ENCODE measurements around the gene ANKRD12.

The ANKRD12 gene

DNA sequence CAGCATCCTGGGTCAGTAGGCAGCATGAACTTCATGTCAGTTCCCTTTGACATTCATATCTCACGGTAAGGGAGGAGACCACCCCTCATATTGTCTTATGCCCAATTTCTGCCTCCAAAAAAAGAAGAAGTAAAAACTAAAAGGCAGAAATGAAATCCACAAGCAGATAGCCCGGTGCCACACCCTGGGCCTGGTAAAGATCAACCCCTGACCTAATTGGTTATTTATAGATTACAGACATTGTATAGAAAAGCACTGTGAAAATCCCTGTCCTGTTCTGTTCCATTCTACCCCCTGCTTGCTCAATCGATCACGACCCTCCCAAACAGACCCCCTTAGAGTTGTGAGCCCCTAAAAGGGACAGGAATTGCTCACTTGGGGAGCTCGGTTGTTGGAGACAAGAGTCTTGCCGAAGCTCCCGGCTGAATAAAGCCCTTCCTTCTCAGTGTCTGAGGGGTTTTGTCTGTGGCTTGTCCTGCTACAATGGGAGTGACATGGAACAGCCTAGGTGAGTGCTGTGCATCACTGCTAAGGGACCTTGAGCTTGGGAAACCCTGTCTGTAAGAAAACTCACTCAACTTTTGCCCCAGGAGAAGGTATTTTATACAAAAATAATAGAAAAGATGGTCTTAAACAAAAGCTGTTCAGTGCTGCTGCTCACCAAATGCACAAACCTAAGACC, 23.0 kb upstream of the ANKRD12 start:
- H3K4me1 ChIP-seq (ENCODE audit: control insufficient read depth, low read length) = peaks cover 76% of the 10 kb centered on the region
- no peaks in the 10 kb centered on the region for H3K27me3 ChIP-seq (ENCODE audit: control insufficient read depth, low read length)
- H3K36me3 ChIP-seq (ENCODE audit: control insufficient read depth, low read length) = peaks cover 77% of the 10 kb centered on the region
- peaks cover 100% of the 10 kb centered on the region for H3K79me2 ChIP-seq (ENCODE audit: control insufficient read depth, low read length)
- H4K20me1 ChIP-seq (ENCODE audit: control insufficient read depth, insufficient read depth, low read depth, low read length) = peaks cover 16% of the 10 kb centered on the region
- H3K9me3 ChIP-seq (ENCODE audit: control insufficient read depth, insufficient read depth, low read length) = no peaks in the 10 kb centered on the region
- no peaks in the 10 kb centered on the region for H3K9me2 ChIP-seq (replicated peaks; ENCODE audit: control insufficient read depth, low read length)
- no peak overlapping the region for H3K27ac ChIP-seq (ENCODE audit: low read depth, low read length)
- peak overlapping the region; percentile 3 for H3K4me2 ChIP-seq (ENCODE audit: low read length)
- peaks cover 7% of the 10 kb centered on the region for H3F3A ChIP-seq (ENCODE audit: control insufficient read depth, insufficient read depth)
- no peak for TF ChIP-seq EZH2phosphoT487 (IDR thresholded peaks at IDR 0.05; ENCODE audit: borderline replicate concordance, low read length)
- TF ChIP-seq, protein P1, sequence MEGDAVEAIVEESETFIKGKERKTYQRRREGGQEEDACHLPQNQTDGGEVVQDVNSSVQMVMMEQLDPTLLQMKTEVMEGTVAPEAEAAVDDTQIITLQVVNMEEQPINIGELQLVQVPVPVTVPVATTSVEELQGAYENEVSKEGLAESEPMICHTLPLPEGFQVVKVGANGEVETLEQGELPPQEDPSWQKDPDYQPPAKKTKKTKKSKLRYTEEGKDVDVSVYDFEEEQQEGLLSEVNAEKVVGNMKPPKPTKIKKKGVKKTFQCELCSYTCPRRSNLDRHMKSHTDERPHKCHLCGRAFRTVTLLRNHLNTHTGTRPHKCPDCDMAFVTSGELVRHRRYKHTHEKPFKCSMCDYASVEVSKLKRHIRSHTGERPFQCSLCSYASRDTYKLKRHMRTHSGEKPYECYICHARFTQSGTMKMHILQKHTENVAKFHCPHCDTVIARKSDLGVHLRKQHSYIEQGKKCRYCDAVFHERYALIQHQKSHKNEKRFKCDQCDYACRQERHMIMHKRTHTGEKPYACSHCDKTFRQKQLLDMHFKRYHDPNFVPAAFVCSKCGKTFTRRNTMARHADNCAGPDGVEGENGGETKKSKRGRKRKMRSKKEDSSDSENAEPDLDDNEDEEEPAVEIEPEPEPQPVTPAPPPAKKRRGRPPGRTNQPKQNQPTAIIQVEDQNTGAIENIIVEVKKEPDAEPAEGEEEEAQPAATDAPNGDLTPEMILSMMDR (IDR thresholded peaks at IDR 0.05; ENCODE audit: low read depth, low read length, poor library complexity, severe bottlenecking) = no peak
- H3K4me3 ChIP-seq (ENCODE audit: low read length) = no peak overlapping the region

DNA sequence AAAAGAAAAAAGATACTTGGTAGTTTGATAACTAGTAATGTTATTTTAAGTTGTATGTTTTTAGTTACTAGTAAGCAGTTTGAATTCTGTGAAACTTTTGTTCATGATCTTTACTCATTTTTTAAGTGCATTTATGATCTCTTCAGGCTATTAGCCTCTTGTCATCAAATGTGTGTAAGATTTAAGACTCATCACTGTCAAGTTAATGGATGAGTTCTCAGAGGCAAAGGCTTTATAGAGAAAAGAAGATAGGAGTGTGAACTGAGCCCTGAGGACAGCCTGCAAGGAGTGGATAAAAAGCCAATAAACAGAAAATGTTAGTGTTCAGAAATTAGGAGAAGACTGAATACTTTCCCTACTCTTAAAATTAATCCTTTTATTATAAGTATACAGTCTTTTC, 20.6 kb upstream of the ANKRD12 start:
- Histone ChIP-seq H3K9me2 (replicated peaks; ENCODE audit: control insufficient read depth, low read length) (no peaks in the 10 kb centered on the region), H3K27me3 (ENCODE audit: control insufficient read depth, low read length) (no peaks in the 10 kb centered on the region), H3K4me3 (ENCODE audit: low read length) (no peak overlapping the region), H3K27ac (ENCODE audit: low read depth, low read length) (no peak overlapping the region), H3K4me1 (ENCODE audit: control insufficient read depth, low read length) (peaks cover 68% of the 10 kb centered on the region), H3K4me2 (ENCODE audit: low read length) (peak overlapping the region; percentile 42; the same call in 1 of the 2 replicates), H3K79me2 (ENCODE audit: control insufficient read depth, low read length) (peaks cover 92% of the 10 kb centered on the region), H4K20me1 (ENCODE audit: control insufficient read depth, insufficient read depth, low read depth, low read length) (peaks cover 16% of the 10 kb centered on the region), H3K36me3 (ENCODE audit: control insufficient read depth, low read length) (peaks cover 76% of the 10 kb centered on the region), H3K9me3 (ENCODE audit: control insufficient read depth, insufficient read depth, low read length) (no peaks in the 10 kb centered on the region), H3F3A (ENCODE audit: control insufficient read depth, insufficient read depth) (peaks cover 11% of the 10 kb centered on the region)
- TF ChIP-seq, protein P1 (IDR thresholded peaks at IDR 0.05; ENCODE audit: low read depth, low read length, poor library complexity, severe bottlenecking) = no peak
- no peak for TF ChIP-seq EZH2phosphoT487 (IDR thresholded peaks at IDR 0.05; ENCODE audit: borderline replicate concordance, low read length)

DNA sequence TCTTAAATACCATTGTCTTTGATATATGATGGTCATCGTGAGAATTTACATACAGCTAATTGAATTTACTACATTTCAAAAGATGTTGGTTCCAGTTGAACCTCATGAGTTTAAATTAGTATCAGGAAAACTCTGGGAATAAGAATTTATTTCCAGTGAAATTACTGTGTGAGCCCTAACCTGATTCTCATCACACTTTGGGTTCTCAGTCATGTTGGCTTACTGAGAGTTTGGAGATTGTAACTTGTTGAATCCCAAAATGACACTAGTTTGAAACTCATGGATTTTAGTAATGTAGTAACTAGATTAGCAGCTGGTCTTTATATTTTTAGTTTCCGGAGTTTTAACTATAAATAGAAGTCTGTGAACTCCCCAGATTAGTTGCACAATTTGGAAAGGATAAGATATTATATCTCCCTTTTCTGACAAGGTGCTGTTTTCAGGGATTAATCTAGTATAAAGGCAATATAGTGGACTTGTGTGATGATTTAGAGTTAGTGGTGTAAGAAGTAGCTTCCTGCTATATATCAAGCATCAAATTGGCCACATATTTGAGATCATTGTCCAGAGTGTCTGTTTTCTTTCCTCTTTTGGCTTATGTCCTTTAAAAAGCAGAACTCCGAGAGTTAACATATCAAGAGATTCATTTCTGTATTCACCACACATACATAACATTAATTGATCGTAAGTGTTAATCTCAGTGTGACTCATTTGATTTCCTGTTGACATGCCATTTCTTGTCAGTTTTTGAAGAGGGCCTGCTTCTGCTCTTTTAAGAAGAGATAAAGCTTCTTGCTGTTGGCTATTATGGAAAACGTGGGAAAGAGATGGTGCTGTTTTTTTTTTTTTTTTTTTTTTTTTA, 18.4 kb upstream of the ANKRD12 start:
- no peak for TF ChIP-seq EZH2phosphoT487 (IDR thresholded peaks at IDR 0.05; ENCODE audit: borderline replicate concordance, low read length)
- TF ChIP-seq, protein P1 (IDR thresholded peaks at IDR 0.05; ENCODE audit: low read depth, low read length, poor library complexity, severe bottlenecking) = no peak
- peak overlapping the region; percentile 22 for H3K4me3 ChIP-seq (ENCODE audit: low read length)
- H3F3A ChIP-seq (ENCODE audit: control insufficient read depth, insufficient read depth) = peaks cover 16% of the 10 kb centered on the region
- peaks cover 84% of the 10 kb centered on the region for H3K79me2 ChIP-seq (ENCODE audit: control insufficient read depth, low read length)
- H3K4me1 ChIP-seq (ENCODE audit: control insufficient read depth, low read length) = peaks cover 48% of the 10 kb centered on the region
- H3K27ac ChIP-seq (ENCODE audit: low read depth, low read length) = peak overlapping the region; percentile 18
- H3K9me2 ChIP-seq (replicated peaks; ENCODE audit: control insufficient read depth, low read length) = no peaks in the 10 kb centered on the region
- peak overlapping the region; percentile 42 for H3K4me2 ChIP-seq (ENCODE audit: low read length)
- no peaks in the 10 kb centered on the region for H3K9me3 ChIP-seq (ENCODE audit: control insufficient read depth, insufficient read depth, low read length)
- H3K36me3 ChIP-seq (ENCODE audit: control insufficient read depth, low read length) = peaks cover 86% of the 10 kb centered on the region
- no peaks in the 10 kb centered on the region for H3K27me3 ChIP-seq (ENCODE audit: control insufficient read depth, low read length)
- peaks cover 10% of the 10 kb centered on the region for H4K20me1 ChIP-seq (ENCODE audit: control insufficient read depth, insufficient read depth, low read depth, low read length)

All from DOHH2 (cell line).